H54 (cell line): ENCODE results near the gene TCF7.
A peak's percentile ranks its signal among the peaks of the same experiment; 100 is the strongest.

Source experiments
- DNase-seq: peaks from one replicate; pipeline ENCODE4 v3.0.0; 2011; ENCODE audit warnings: low spot score, mixed read lengths; ENCODE audit not compliant: insufficient read length
- FAIRE-seq: peaks from 3 replicates; lab custom pipeline; 2011; peaks lifted over from hg19 to GRCh38; lab: Jason Lieb, UNC
- POLR2A ChIP-seq: IDR thresholded peaks from 2 replicates; pipeline ENCODE4 v1.6.1; 2011; ENCODE audit warnings: low read depth, mild to moderate bottlenecking, low read length

The TCF7 gene

GRCh38 chr5:134175921-134176510 lies 61.5 kb downstream of the TCF7 start:
- FAIRE-seq (no peak), DNase-seq (no peak)
- TF ChIP-seq POLR2A, result no peak

DNA sequence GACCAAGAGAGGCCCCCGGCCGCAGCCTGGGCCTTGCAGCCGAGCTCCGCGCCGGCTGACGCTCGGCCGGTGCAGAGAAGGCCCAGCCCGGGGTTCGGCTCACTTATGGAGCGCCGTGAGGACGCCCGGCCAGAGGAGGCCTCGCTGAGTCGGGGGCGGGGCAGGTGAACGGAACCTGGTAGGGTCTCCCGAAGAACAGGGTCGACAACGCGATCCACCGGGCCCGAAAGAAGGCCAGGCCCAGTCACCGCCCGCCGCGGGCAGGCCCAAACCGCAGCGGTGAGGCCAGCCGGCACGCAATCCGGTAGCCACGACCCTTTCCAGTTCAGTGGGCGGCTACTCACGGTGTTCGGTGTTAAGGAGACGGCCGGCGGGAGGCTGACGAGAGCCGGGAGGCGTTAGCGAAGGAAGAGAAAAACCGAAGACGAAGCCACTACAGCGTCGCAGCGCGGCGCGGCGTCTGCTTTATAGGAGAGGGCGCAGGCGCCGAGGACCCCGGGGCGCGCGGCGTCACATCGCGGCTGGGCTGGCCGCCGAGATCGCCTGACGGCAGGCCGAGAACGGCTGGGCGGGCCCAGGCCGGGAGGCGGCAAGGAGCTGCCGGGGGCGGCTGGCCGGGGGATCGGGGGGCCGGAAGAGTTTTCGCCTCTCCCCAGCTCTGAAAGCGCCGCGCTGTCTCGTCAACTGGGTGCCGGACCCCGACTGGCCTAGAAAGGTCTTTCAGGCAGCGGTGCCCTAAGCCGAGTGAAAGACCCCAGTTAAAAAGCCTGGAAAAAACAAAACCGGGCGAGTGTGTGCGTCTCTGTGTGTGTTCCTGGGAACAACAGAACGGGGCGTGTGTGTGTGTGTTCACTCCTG lies 62.3 kb downstream of the TCF7 start, which contains the start of gene SKP1:
TSS of gene SKP1 (minus strand) at position 440 of the 858 bp plus-strand sequence. CDS start 2,928 bp downstream, outside the sequence.
- FAIRE-seq (no peak), DNase-seq (peak; percentile 71)
- peak; percentile 98 for TF ChIP-seq POLR2A

DNA sequence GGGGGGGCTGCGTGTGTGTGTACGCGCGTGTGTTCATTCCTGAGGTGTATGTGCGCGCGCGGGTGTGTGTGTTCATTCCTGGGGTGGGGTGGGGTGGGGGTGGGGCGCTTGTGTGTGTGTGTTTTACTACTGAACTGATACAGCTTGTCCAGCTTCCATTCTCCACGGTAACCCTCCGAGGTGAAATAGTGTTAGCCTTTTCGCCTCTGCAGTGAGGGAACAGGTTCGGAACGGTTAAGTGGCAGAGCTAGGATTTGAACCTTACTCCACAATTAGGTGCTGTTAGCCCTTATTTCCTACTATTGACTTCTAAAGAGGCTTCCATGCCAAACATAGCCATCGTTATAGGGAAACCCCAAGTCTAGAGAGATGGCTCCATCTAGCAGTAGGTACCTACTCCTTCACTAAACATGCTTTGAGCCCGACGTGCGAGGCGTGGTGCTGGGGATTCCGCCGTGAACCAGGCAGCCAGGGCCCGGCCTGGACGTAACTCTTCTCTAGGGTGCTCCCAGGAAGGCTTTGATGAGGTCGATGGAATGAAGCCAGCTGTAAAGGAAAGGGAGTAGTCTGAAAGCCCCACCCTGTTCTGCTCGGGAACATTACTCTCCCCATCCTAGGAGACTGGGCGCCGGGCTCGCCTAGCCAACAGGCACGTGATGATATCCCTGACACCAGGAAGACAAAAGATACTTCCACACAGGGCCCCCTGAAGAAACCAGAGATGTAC lies 63.1 kb downstream of the TCF7 start:
- TF ChIP-seq POLR2A, result no peak
- DNase-seq, result no peak
- FAIRE-seq, result no peak

- DNase-seq, result no peak
- no peak for TF ChIP-seq POLR2A
- FAIRE-seq, result no peak
Measured at GRCh38 chr5:134178096-134178419, 63.6 kb downstream of the TCF7 start.

- TF ChIP-seq POLR2A, result no peak
- DNase-seq (no peak), FAIRE-seq (no peak)
Measured at GRCh38 chr5:134183481-134183880, 69.0 kb downstream of the TCF7 start.

GRCh38 chr5:134184155-134185135 lies 70.0 kb downstream of the TCF7 start:
- DNase-seq (peak; percentile 68), FAIRE-seq (no peak)
- TF ChIP-seq POLR2A, result no peak

GRCh38 chr5:134188092-134188491 lies 73.6 kb downstream of the TCF7 start:
- DNase-seq (no peak), FAIRE-seq (no peak)
- no peak for TF ChIP-seq POLR2A

- DNase-seq, result no peak
- FAIRE-seq, result no peak
- TF ChIP-seq POLR2A, result no peak
Measured at GRCh38 chr5:134189031-134189430, 74.5 kb downstream of the TCF7 start.

GRCh38 chr5:134195666-134196065 lies 81.2 kb downstream of the TCF7 start:
- TF ChIP-seq POLR2A, result no peak
- FAIRE-seq (no peak), DNase-seq (no peak)
